ENCODE measurements around the gene EYS.

Gene EYS

DNA sequence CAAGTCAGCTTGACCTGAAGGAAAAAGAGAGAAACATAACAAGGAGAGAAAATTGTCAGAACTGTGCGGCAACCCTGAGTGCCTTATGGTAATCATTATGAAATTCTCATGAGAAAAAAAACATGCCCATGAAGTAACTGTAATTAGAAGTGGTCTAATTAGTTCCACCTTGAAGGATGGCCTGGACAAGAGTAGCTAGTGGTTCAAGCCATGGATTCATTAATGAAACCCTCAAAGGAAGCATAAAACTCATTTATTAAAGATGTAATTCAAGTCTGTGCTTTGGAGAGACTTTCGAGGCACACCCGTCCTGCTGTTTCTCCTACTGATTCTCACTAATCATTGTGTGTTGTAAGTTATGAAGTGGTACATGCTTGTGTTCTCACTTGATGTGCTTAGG lies 1911.2 kb downstream of the EYS start:
- no peak overlapping the region for H3K27ac ChIP-seq
- no peak for TF ChIP-seq CTCF (conservative IDR thresholded peaks at IDR 0.05)
- TF ChIP-seq ZFX (IDR thresholded peaks at IDR 0.05): no peak

- H3K27ac ChIP-seq: no peak overlapping the region
- TF ChIP-seq CTCF (conservative IDR thresholded peaks at IDR 0.05) (no peak), ZFX (IDR thresholded peaks at IDR 0.05) (no peak)
Observed at GRCh38 chr6:63795006-63795405, 1912.0 kb downstream of the EYS start.

DNA sequence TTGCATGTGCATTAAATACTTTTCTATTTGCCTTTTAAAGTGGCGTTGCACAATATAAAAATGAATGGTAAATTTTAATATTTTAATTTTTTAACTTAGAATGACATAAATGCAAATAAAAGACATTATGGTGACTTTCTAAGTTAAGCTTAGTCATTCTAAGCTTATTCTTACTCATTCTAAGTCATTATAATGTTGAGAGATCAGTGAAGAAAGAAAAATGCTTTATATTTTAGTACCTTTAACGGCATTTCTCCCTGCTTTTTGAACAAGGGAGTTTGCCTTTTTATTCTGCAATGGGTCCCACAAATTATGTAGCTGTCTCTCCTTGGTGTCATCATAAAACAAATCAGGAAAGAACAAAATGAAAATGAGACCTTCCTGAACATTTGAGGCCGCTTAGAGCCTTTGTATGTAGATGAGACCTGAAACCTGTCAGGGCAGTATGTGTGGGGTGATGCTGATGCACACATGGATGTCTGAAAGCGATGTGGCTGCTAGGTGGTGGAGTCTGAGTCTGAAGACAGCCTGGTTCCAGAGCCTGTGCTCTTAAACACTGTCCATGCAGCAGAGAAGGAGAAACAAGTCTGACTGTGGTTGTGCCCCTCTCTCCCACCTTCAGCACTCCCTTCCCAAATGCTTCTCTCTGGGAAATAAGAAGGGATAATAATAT lies 1913.4 kb downstream of the EYS start:
- TF ChIP-seq ZFX (IDR thresholded peaks at IDR 0.05): no peak
- H3K27ac ChIP-seq: no peak overlapping the region

DNA sequence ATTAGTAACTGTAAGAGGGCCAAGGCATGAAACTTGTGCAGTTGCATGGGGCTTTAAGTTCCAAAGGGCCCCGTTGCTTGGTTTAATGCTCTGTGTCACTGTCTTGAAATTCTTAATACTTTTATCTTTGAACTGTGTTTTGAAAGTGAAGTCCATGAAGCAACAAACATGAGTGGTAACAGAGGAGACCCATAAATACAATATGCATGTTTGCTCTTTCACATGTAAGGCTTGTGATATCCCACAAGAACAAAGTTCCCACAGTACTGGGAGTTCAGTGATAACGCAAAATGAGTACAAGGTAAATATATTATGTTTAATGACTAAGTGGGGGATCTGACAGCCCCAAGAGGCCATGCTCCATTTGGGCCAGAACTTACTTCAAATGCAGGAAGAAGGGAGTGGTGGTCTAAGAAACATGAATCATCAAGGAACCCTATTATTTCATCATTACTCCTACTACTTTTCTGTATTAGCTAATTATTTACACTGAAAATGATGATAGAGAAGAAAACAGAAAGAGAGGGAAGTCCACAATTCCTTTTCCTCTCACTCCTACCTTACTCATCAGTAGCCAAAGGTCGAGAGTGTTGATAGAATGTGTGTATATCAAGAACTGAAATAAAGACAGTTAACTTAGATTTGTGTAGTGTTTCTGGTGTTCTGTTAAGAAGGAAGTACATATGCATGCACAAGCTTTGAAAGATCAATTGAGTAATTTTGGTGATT lies 1914.1 kb downstream of the EYS start:
- TF ChIP-seq CTCF (conservative IDR thresholded peaks at IDR 0.05) (no peak), ZFX (IDR thresholded peaks at IDR 0.05) (no peak)
- no peak overlapping the region for H3K27ac ChIP-seq

DNA sequence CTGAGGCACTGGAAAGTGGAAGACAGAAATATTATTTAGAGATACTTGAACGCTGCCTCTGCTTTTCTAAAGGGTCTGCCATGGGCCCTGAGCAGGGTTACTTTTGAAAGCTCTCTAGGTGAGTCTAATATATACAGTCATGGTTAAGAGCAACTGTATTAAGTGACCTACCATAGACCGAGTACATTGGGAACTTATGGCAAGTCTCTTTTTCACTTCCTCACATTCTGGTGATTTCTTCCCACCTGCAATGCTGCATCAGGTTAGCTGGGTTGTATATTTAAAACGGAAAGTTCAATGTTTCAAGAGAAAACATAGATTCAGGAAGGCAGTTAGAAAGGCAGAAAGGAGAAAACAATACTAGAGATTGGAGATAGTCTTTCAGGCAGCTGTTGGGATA lies 1916.7 kb downstream of the EYS start:
- TF ChIP-seq ZFX (IDR thresholded peaks at IDR 0.05) (no peak), CTCF (conservative IDR thresholded peaks at IDR 0.05) (no peak)

GRCh38 chr6:63789699-63790098 lies 1917.3 kb downstream of the EYS start:
- H3K27ac ChIP-seq: no peak overlapping the region
- TF ChIP-seq CTCF (conservative IDR thresholded peaks at IDR 0.05): no peak

More for the DNA sequence above, 1916.7 kb downstream of the EYS start:
- no peak overlapping the region for H3K27ac ChIP-seq

DNA sequence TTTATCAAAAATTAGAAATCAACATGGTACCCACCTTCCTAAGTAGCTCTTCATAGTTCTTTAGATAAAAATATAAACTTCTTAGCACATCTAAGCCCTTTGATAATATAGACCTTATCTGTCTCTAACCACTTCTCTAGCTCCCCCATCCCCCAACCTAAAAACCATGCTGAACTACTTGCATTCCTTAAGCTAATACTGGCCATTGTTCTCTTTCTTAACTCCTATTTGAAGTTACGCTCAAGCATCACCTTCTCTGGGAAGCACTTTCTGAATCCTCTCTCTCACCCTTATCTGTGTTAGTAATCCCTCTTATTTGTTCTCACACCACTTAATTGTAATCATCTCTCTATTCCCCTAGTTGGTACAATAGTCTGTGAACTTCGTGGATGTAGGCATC lies 1918.5 kb downstream of the EYS start:
- no peak overlapping the region for H3K27ac ChIP-seq
- TF ChIP-seq ZFX (IDR thresholded peaks at IDR 0.05) (no peak), CTCF (conservative IDR thresholded peaks at IDR 0.05) (no peak)

GRCh38 chr6:63787021-63787420 lies 1920.0 kb downstream of the EYS start:
- no peak overlapping the region for H3K27ac ChIP-seq
- no peak for TF ChIP-seq CTCF (conservative IDR thresholded peaks at IDR 0.05)
- no peak for TF ChIP-seq ZFX (IDR thresholded peaks at IDR 0.05)

Data from C4-2B (cell line).